ENCODE measurements around the gene CKS1B. TPM values are rescaled to one million over a fixed set of nuclear protein-coding genes. Genes with fewer than 3 reads are reported as not detected.

CKS1B gene
- total and polyA plus RNA-seq, 4 donors, result 32.4 to 57.9 (median 44.4) TPM

DNA sequence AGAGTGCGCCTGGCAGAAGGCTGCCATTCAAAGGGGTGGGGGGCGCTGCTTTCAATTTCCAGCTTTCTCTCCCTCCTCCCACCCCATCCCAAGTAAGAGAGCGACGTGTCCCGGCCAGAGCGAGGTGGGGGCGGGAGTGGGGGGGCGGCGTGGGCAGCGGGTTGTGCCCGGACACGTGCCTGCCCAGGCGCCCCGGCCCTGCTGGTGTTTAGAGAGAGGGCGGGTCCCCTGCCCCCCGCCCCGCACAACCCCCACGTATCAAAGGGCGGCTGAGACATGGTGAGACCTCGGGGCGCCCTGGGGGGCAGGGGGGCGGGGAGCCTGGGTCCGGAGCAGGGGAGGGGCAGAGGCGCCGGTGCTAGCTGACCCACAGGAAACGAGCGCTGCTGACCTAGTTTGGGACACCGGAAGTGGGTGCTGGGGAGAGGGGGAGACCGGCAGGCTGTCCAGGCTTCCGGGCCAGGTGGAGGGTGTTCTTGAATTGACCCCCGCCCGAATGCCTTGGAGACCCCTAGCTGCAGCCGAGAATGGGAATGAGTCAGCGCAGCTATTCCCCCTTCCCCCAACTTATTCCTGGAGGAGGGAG lies 29.4 kb downstream of the CKS1B start:
- TF ChIP-seq CTCF (IDR thresholded peaks at IDR 0.05; ENCODE audit: low read depth, low read length, missing input control) (no peak), FOXA2 (IDR thresholded peaks at IDR 0.05) (no peak), JUND (IDR thresholded peaks at IDR 0.05) (no peak), SP1 (IDR thresholded peaks at IDR 0.05) (peak; percentile 51), EGR1 (IDR thresholded peaks at IDR 0.05; ENCODE audit: low read depth in 2 of 2) (peak; percentile 66 to 77), HNF4G (IDR thresholded peaks at IDR 0.05) (no peak), HNF4A (conservative IDR thresholded peaks at IDR 0.05) (peak; percentile 78), ZBTB33 (IDR thresholded peaks at IDR 0.05) (peak; percentile 10), GABPA (IDR thresholded peaks at IDR 0.05 in 1 of 2, conservative IDR thresholded peaks at IDR 0.05 in 1 of 2) (peak; percentile 75 to 85), FOXA1 (IDR thresholded peaks at IDR 0.05) (no peak), YY1 (IDR thresholded peaks at IDR 0.05) (no peak), ATF3 (IDR thresholded peaks at IDR 0.05) (no peak), TAF1 (conservative IDR thresholded peaks at IDR 0.05) (no peak), NR2F2 (IDR thresholded peaks at IDR 0.05) (no peak), MAX (IDR thresholded peaks at IDR 0.05) (no peak), RAD21 (IDR thresholded peaks at IDR 0.05) (no peak), RXRA (IDR thresholded peaks at IDR 0.05) (peak; percentile 26 to 38)
- TF ChIP-seq, protein P1, sequence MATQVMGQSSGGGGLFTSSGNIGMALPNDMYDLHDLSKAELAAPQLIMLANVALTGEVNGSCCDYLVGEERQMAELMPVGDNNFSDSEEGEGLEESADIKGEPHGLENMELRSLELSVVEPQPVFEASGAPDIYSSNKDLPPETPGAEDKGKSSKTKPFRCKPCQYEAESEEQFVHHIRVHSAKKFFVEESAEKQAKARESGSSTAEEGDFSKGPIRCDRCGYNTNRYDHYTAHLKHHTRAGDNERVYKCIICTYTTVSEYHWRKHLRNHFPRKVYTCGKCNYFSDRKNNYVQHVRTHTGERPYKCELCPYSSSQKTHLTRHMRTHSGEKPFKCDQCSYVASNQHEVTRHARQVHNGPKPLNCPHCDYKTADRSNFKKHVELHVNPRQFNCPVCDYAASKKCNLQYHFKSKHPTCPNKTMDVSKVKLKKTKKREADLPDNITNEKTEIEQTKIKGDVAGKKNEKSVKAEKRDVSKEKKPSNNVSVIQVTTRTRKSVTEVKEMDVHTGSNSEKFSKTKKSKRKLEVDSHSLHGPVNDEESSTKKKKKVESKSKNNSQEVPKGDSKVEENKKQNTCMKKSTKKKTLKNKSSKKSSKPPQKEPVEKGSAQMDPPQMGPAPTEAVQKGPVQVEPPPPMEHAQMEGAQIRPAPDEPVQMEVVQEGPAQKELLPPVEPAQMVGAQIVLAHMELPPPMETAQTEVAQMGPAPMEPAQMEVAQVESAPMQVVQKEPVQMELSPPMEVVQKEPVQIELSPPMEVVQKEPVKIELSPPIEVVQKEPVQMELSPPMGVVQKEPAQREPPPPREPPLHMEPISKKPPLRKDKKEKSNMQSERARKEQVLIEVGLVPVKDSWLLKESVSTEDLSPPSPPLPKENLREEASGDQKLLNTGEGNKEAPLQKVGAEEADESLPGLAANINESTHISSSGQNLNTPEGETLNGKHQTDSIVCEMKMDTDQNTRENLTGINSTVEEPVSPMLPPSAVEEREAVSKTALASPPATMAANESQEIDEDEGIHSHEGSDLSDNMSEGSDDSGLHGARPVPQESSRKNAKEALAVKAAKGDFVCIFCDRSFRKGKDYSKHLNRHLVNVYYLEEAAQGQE (IDR thresholded peaks at IDR 0.05), result no peak
- DNase-seq (ENCODE audit: low spot score), result no peak
- H3K36me3 ChIP-seq (ENCODE audit: control insufficient read depth in 4 of 4, insufficient read depth in 3 of 4, low read depth in 1 of 4, low read length in 3 of 4), result no peaks in the 10 kb centered on the region
- H3K27me3 ChIP-seq (ENCODE audit: control insufficient read depth in 4 of 4, insufficient read depth in 4 of 4, low read length in 3 of 4), result no peaks in the 10 kb centered on the region
- peaks cover 35 to 72% (median 59%) of the 10 kb centered on the region in 4 donors for H3K4me1 ChIP-seq (ENCODE audit: control insufficient read depth in 4 of 4, insufficient read depth in 4 of 4, low read length in 3 of 4)
- peak overlapping the region; percentile 73 to 94 (median 91) for H3K4me3 ChIP-seq (ENCODE audit: low read depth in 1 of 3, low read length in 3 of 3)
- peak overlapping the region; percentile 89 to 96 for H3K9ac ChIP-seq (ENCODE audit: low read depth in 1 of 2, low read length in 2 of 2)
- H3K9me3 ChIP-seq (ENCODE audit: control insufficient read depth in 4 of 4, low read length in 3 of 4), result no peaks in the 10 kb centered on the region
- under 1% methylated on average over 34 of the region's 34 CpGs for WGBS
- peak overlapping the region; percentile 87 to 99 for H3K27ac ChIP-seq (ENCODE audit: low read depth in 1 of 2, low read length in 2 of 2)
